Left forelimb (tissue), 1 donor: ENCODE data around the gene CEP162.
"Not testable (repeated sequence)": the region's sequence is repeated elsewhere in the genome, so short reads cannot be mapped to it uniquely, and the experiment has no call there.

Source experiments
- DNase-seq: peaks from one replicate; pipeline ENCODE4 v3.0.0-alpha.2; 2018; ENCODE audit warnings: low spot score

Gene CEP162

GRCh38 chr6:84227434-84228197 is at the start of gene CEP162:
TSS of gene CEP162 (minus strand) at chr6:84227643. CDS start at chr6:84226393, 1,250 bp downstream.
- peak; percentile 98 for DNase-seq

GRCh38 chr6:84274856-84275255 is 47.4 kb upstream of the CEP162 start:
- no peak for DNase-seq

GRCh38 chr6:84273048-84273809 is 45.8 kb upstream of the CEP162 start:
- DNase-seq, result peak; percentile 69

- DNase-seq, result no peak
These were observed 44.9 kb upstream of the CEP162 start for GRCh38 chr6:84272298-84272697.

- no peak for DNase-seq
These were observed 43.7 kb upstream of the CEP162 start for GRCh38 chr6:84271061-84271716.

- no peak for DNase-seq
These were observed 42.7 kb upstream of the CEP162 start for GRCh38 chr6:84269947-84270733.

GRCh38 chr6:84268781-84269180 is 41.3 kb upstream of the CEP162 start:
- DNase-seq, result no peak

- DNase-seq, result no peak
These were observed 36.1 kb upstream of the CEP162 start for GRCh38 chr6:84263557-84263956.

GRCh38 chr6:84260926-84261325 is 33.5 kb upstream of the CEP162 start:
- no peak for DNase-seq

GRCh38 chr6:84260196-84260595 is 32.8 kb upstream of the CEP162 start:
- DNase-seq, result no peak

- DNase-seq, result no peak
These were observed 31.4 kb upstream of the CEP162 start for GRCh38 chr6:84258866-84259265.

GRCh38 chr6:84258268-84258667 is 30.8 kb upstream of the CEP162 start:
- DNase-seq, result no peak

- no peak for DNase-seq
These were observed 28.2 kb upstream of the CEP162 start for GRCh38 chr6:84255641-84256040.

- no peak for DNase-seq
These were observed 25.9 kb upstream of the CEP162 start for GRCh38 chr6:84253380-84253779.

- DNase-seq, result no peak
These were observed 24.6 kb upstream of the CEP162 start for GRCh38 chr6:84251891-84252539.

GRCh38 chr6:84249724-84250123 is 22.3 kb upstream of the CEP162 start:
- DNase-seq, result no peak

- not testable (repeated sequence) for DNase-seq
These were observed 17.1 kb upstream of the CEP162 start for GRCh38 chr6:84244416-84245081.

- DNase-seq, result no peak
These were observed 15.8 kb upstream of the CEP162 start for GRCh38 chr6:84243240-84243639.

- no peak for DNase-seq
These were observed 14.8 kb upstream of the CEP162 start for GRCh38 chr6:84242265-84242664.

- DNase-seq, result no peak
These were observed 728 bp upstream of the CEP162 start for GRCh38 chr6:84228198-84228543.

GRCh38 chr6:84227044-84227433 is 404 bp downstream of the CEP162 start:
- no peak for DNase-seq
